ENCODE data around the gene CLEC5A.

GRCh38 chr7:141990011-141990725, 43.4 kb upstream of the CLEC5A start:
- TF ChIP-seq POLR2A (IDR thresholded peaks at IDR 0.05; ENCODE audit: low read depth, low read length) (no peak), POLR2AphosphoS5 (IDR thresholded peaks at IDR 0.05; ENCODE audit: low read depth, low read length) (no peak)
